ENCODE measurements around the gene BANP. TPM values are rescaled to one million over a fixed set of nuclear protein-coding genes. Genes with fewer than 3 reads are reported as not detected.
"Not testable (repeated sequence)": the region's sequence is repeated elsewhere in the genome, so short reads cannot be mapped to it uniquely, and the experiment has no call there.

The BANP gene
- total RNA-seq, 1 donor from 2014 or later = 23.3 TPM

DNA sequence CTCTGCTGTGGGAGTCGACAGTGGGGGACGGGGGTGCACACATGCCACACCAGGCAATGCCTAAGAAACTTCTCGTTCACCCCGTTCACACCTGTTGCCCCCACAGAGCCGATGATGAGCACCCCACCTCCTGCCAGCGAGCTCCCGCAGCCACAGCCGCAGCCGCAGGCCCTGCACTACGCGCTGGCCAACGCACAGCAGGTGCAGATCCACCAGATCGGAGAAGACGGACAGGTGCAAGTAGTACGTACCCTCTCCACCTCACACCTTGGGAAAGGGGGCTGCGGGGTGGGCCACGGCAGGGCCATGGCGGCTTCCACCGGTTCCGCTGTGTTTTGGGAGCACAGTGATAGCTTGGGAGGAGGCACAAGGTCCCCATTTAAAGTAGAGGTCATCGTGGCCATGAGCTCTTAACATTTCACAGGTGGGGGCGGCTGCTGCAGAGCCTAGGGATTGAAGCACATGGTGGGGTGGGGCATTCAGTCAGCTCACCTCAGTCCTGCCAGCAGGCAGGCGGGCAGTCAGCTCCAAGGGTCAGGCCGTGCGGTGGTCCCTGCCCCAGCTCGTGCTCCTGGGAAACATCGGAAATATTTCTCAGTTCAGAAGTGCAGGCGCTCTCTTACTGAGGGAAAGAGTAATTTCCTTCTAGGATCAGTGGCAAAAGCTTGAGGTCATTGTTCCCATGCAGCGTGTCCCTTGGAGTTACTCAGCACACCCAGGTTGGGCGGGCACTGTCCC, 81.9 kb downstream of the BANP start:
- DNase-seq = not testable (repeated sequence)

DNA sequence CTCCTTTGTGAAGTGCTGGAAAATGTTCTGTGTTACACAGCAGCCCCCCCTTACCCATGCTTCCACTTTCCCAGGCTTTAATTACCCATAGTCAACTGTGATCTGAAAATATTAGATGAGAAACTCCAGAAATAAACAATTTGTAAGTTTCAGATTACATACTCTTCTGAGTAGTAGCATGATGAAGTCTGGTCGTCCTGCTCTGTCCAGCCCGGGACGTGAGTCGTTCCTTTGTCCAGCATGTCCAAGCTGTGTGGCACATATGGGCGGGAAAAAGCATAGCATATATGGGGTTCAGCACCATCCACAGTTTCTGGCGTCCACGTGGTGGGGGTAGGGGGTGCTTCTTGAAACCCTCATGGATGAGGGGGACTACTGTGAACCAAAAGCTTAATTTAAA, 83.5 kb downstream of the BANP start:
- no peak for DNase-seq

DNA sequence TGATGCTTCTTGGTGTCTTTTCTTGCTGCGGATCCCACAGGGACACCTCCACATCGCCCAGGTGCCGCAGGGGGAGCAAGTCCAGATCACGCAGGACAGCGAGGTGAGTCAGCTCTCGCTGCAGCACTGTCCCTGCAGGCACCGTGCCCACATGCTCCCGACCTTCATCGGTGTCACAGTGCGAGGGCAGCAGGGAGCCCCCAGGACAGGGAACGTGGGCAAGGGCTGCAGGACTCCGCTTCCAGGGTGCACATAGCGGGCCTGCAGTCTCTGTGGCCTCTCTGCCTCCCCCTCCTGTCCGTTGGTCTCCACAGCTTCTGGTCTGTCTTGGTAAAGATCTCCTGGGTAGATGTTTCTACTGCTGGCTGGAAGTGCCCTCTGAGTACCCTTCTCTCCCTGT, 84.1 kb downstream of the BANP start:
- no peak for DNase-seq

DNA sequence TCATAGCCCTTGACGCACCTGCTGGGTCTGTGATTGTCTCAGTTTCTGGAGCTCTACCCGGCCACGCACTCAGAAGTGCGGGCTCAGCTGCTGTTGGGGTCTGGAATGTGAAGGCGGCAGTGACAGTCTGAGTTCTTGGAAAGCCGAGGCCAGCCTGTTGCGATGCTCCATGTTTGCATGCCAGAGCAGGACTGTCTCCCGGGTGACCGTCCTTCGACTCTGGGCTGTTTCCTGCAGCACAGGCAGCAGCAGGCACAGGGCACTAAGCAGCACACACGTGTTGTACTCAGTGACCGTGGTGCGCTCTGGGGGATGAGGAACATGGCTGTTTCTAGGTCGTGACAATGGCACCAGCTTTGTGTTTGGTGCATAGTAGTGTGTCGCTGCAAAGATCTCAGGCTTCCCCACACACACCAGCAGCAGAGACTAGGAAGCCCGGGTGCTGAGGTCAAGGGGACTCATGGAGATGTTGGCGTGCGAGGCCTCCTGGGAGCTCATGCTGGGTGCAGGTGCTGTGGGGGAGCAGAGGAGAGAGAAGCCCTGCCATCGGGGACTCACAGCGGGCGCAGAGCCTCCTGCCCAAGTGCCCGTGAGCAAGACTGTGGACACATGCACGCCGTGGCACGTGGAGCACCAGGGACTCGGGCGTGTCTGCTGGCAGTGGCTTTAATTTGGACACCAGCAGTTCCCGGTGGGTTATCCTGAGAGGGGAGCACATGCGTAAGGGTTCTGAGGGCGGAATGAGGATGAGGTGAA, 84.8 kb downstream of the BANP start:
- not testable (repeated sequence) for DNase-seq

DNA sequence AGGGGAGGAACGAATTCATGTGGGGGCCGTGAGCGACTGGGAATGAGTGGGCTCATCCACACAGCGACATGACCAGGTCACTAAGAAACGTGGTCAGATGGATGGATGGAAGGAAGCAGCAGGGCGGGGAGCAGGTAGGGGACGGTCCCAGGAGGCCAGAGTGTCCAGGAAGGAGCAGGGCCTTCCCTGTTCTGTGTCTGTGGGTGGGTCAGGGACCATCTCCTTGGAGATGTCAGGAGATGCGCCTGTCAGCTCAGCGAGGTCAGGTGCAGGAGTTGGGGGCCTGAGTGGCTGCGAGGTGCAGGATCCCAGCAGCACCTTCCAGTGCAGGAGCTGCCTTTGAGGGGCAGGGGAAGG, 85.4 kb downstream of the BANP start:
- not testable (repeated sequence) for DNase-seq

DNA sequence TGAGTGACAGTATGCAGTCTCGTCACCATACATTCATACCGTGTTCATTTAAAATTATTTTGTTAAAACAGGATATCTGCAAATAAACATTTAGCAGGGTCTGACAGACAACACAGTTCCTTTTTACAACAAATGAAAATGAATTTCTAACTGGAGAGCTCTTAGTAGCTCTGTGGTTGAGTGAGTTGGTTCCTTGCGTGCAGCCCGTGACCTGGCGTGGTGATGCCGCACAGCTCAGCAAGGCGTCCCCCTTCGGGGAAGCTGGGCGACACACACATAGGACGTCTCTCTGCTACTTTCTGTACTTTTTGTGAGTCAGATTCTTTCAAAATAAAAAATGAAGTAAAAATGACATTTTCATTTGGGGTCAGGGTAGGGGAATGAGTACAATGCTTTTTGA, 86.1 kb downstream of the BANP start:
- not testable (repeated sequence) for DNase-seq

DNA sequence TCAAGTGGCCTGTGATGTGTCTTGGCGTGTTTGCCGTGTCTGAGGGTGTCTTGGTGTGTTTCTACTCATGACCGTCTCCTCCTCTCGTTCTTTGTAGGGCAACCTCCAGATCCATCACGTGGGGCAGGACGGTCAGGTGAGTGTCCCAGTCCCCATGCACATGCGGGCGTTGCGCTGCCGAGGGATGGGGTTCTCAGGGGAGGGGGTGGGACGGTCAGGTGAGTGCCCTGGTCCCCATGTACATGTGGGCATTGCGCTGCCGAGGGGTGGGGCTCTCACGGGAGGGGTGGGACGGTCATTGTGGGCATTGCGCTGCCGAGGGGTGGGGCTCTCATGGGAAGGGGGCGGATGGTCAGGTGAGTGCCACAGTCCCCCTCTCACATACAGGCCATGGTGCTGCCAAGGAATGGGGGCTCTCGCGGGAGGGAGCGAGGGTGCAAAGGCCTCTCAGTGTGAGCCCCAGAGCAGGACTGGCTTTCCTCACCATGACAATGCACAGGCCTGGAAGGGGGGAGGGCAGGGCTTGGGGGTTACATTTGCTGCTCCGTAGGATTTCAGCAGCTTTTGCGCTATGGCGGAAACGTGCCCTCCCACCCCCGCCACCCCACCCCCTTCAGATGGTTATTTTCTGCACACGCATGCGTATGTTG, 86.8 kb downstream of the BANP start:
- DNase-seq = not testable (repeated sequence)

DNA sequence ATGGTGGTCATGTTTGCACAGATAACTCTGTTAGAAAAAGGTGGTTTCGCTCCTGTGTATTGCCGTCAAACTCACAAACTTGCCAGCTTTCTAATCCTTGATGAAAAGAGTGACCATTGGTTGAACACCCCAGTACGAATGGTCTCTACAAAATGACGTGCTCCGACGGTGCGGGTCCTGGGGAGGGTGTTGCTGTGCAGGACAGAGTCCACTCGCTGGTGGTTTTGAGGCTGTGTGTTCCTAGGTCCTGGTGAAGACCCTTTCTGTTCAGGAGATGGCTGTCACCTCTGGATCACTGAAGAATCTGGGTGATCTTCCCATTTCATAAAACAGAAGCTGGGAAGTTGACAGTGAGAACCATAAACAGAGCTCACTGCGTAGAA, 87.3 kb downstream of the BANP start:
- not testable (repeated sequence) for DNase-seq

DNA sequence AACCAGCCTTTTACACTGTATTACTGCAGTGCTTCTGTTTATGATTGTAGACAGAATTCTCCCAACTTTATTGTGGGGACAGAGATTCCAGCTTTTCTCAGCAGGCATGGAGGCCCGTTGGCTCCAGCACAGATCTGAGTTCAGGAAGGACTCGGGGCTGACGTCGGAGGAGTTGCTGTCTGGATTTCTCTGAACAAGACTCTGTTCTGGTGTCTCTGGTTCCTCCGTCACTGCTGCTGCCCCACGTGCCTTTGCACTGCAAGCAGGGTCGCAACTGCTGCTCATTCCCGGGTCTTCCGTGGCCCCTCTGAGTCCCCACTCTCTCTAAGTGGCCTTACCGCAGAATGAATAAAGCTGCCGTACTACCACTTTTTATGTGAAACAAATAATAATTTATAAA, 88.4 kb downstream of the BANP start:
- no peak for DNase-seq

DNA sequence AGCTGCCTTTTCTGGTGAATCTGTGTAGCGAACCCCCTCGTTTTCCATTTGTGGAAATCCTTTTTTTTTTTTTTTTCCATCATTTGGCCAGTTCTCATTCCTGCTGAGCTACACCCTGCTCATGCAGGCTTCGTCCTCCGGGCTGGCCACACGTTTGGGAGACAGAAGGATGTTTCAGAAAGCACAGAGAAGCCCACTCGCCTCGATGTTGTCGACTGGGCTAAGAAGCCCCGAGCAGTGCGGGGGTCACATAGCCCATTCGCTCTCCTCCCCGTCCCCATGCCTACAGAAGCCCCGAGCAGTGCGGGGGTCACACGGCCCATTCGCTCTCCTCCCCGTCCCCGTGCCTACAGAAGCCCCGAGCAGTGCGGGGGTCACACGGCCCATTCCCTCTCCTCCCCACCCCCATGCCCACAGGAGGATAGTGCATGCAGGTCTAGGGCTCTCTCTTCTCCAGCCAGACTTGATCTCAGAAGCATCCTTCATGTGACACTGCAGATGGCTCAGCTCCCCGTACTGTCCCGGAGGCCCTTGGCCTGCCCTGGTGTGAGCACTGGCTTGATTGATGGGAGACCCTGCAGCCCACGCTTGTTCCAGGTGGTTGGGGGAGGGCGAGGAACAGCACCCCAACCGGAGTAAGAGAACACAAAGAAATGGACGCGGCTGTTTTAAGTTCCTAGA, 89.1 kb downstream of the BANP start:
- not testable (repeated sequence) for DNase-seq

DNA sequence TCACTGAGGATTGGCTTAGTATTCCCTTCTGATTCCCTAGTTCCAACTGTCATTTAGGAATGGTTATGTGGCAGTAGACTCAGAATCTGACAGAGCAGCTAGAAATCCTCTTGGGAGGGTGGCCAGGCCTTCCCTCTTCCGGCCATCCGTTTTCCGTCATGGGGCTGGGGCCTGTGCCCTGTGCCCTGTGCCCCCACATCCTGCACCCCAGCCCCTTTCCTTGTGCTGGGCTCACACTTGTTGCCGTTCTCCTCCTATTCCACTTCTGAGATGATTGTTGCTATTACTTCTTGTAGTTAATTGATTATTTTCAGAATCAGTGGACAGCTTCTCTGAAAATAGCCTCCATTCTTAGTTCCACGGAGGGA, 89.6 kb downstream of the BANP start:
- DNase-seq = not testable (repeated sequence)

DNA sequence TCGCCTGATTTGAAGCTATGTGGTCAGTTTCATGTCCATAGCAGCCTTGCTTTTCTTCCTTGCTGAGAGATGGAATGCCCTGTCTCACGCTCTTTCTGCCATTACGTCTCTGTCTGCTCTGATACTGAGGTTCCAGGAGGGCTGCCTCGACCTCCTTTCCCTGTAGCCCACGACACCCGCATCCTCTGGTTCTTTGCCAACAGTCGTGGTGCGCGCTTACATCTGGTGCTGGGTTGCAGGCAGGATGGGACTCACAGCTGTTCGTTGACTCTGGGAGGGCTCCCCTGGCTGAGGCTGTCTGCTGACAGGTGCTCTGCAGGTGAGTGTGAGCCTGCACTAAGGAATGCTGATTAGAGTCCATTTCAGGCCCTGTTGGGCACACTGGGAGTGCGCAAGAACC, 90.3 kb downstream of the BANP start:
- not testable (repeated sequence) for DNase-seq

DNA sequence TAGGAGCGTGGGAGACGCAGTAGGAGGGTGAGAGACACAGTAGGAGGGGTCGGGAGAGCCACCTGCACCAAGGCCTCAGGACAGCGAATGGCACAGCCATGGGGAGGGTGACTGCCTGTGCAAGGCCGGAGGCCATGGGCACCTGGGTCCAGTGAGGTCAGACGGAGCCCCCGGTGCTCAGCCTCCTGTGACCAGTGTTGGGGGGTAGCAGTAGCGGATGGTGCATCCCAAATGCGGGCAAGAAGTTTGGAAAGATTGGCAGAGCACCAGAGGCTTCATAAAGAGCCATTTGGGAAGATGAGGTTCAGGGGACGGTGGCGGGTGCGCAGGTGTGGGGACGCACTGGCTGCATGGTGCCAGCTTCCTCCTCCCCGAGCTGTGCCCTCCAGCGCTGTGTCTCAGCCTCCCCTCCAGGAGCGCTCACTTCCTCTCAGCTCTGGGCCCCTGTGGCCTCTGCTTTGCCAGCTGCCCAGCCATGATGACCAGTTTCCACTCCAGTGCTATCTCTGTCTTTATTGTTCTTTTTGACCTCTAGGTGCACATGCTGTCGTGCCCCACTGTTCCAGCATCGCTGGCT, 90.8 kb downstream of the BANP start:
- not testable (repeated sequence) for DNase-seq

DNA sequence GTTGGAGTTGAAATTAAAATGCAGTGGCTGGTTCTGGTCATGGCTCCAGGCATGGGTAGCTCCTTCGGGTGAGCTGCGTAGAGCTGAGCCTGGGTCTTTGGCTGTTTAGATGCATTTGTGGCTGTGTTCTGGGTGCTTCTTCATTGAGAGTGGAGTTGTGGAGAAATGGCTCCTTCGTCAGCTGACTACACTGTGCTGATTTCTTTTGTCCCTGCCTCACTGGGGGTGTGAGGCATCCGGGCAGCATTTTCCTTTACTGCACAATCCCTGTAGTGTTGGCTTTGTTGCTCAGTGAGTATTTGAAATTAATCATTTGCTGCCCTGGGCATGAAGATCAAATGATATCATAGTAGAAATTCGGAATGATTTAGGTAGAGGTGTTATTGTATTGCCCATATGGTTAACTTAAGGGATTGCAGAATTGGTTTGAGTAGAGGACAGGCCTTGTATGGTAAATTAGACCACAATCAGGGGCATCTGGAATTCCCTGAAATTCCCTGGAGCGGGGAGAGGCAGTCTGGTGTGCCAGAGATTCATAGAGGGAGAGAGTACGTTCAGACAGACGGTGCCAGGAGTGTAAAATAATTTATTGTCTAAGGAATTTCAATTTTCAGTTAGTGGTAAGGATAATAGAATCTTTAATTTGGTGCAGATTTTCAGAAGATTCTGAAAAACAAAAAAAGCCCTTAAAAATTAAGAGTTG, 92.1 kb downstream of the BANP start:
- DNase-seq = not testable (repeated sequence)

DNA sequence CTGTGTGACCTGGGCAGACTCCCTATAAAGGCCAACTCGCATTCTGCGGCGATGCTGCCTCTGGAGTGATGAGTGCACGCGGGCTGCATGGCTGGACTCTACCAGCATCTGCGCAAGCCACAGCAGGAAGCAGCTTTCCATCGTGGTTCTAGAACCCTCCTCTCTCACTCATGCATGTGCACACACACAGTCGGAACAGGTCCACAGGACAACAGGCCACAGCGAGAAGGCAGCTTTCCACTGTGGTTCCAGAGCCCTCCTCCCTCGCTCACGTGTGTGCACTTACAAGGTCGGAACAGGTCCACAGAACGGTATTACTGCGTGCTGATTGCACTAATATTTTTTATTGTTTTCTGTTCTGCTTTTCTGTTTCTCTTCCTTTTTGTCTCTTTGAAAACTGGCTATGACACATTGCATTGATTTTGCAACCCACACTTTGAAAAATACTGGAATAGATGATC, 92.9 kb downstream of the BANP start:
- not testable (repeated sequence) for DNase-seq

DNA sequence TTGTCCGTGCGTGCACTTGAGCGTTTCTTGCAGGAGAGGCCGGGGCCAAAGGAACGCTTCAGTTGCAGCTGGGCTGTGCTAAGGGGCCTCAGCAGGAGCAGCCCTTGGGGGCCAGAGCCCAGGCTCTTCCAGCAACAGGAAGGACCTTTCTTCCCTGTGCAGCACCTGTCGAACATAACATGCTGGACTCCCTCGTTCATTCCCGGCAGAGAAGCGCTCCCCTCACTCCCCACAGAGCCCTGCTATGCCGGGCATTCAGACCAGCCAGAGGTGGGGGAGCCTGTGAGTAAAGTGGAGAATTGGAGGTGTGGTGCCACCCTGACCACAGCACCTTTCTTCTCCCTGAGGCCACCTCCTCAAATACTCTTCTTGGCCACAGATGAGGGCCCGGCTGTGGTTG, 94.1 kb downstream of the BANP start:
- not testable (repeated sequence) for DNase-seq

DNA sequence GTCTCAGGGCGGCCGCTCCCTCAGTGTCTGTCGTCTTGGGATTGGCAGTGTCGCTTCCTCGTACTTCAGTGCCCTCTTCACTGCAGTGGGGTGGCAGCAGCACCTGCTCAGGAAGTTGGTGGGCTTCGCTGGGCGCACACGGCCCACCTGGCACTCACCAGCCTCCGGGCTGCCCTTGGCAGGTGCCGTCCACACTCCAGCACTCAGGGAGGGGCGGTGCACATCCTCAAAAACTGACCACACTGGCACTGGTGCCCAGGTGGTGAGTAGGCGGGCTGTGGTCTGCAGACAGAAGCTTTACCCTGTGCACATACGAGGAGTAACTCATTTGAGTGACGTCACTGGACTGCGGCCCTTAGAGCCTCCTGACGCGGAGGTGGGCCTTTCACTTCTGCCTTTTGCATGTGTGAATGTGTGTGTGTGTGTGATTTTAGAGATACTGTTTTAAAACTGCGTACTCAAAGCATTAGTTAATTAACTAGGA, 94.6 kb downstream of the BANP start:
- no peak for DNase-seq

DNA sequence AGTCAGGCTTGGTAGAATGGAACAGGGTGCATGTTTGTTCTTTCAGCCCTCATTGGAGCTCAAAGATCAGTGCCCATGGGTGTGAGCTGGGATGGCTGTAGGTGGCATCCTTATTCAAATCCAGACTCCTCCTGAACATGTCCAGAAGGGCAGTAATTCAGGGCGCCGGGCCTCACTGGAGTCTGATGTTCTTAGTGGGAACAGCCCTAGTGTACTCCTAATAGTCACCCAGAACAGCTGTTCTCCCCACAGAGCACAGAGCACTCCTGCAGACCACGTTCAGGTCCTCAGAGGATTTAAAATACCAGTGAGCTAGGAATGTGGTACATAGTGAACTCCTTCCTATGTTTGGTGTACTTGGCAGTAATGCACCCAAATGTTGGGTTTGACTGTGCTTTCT, 96.2 kb downstream of the BANP start:
- no peak for DNase-seq

DNA sequence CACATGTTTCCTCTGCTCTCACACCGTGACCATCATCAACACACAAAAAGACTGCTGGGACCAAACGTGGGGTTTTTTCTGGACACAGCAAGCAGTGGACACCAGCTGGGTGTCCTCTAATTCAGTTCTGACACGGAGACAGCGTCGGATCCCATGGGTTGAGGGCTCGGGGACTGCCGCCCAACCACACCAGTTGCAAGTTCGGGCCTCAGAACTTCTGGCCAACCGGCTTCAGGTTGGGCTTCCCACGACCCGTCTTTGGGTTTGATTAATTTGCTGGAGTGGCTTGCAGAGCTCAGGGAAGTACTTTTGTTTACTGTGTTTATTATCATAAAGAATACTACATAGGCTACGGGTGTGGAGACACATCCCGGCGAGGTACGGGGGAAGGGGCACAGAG, 97.8 kb downstream of the BANP start:
- DNase-seq = no peak

DNA sequence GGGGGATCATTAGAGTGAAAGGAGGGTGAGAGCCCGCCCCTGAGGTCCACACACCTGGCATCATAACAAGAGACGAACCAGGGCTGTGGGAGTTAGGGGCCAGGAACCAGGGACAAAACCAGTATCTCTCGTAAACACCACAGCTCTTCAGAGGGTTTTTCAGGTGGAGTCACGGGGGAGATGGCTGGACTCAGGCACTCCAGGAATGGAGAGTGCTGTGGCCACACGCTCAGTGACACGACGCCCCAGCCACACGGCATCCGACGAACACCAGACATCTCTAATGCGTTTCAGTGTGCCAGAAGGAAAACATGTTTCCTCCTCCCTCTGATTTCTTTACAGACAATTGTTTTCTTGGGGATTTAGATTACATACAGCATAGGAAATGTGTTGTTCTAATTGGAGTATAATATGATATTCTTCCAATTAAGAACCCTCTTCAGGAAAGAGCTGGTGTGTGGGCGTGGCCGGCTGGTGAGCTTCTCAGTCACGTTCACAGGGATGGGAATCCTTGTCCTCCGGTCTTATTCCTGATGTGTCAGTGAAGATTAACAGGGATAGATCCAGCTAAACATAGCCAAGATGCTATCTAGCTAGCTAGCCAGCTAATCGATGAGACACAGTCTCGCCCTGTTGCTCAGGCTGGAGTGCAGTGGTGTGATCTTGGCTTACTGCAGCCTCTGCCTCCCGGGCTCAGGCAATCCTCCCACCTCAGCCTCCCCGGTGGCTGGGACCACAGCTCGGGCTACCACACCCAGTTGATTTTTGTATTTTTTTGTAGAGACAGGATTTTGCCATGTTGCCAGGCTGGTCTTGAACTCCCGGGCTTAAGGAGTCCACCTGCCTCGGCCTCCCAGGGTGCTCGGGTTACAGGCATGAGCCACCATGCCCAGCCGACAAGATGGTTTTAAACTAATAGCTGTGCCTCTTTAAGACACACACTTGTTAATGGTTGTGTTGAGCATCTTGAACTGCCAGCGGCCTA, 98.6 kb downstream of the BANP start:
- no peak for DNase-seq
